Measurements from ENCODE around the gene RPRD1B. TPM values are rescaled to one million over a fixed set of nuclear protein-coding genes. Genes with fewer than 3 reads are reported as not detected.

RPRD1B gene
- total and polyA plus RNA-seq, 2 of the 13 experiments (the other 11 are each of a cell fraction or from before 2014, with no cell fraction given), result 31.1 to 41.5 TPM

GRCh38 chr20:38084425-38084951, 50.9 kb downstream of the RPRD1B start (continued):
- TF ChIP-seq, protein P1, sequence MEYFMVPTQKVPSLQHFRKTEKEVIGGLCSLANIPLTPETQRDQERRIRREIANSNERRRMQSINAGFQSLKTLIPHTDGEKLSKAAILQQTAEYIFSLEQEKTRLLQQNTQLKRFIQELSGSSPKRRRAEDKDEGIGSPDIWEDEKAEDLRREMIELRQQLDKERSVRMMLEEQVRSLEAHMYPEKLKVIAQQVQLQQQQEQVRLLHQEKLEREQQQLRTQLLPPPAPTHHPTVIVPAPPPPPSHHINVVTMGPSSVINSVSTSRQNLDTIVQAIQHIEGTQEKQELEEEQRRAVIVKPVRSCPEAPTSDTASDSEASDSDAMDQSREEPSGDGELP (IDR thresholded peaks at IDR 0.05; ENCODE audit: borderline replicate concordance, low read depth), result no peak
- TF ChIP-seq MYNN (CRISPR knock-in tag; IDR thresholded peaks at IDR 0.05; ENCODE audit: low read depth) (no peak), ZNF549 (CRISPR knock-in tag; IDR thresholded peaks at IDR 0.05) (no peak), ZNF703 (CRISPR knock-in tag; IDR thresholded peaks at IDR 0.05; ENCODE audit: borderline replicate concordance) (no peak), ZNF30 (CRISPR knock-in tag; IDR thresholded peaks at IDR 0.05) (no peak), ZNF644 (CRISPR knock-in tag; IDR thresholded peaks at IDR 0.05; ENCODE audit: low read depth) (no peak), HCFC1 (IDR thresholded peaks at IDR 0.05; ENCODE audit: low read depth, low read length) (no peak), ZNF512B (CRISPR knock-in tag; IDR thresholded peaks at IDR 0.05; ENCODE audit: borderline replicate concordance) (no peak), BCL6 (CRISPR knock-in tag; IDR thresholded peaks at IDR 0.05) (0 out of 2 replicates have a peak, but pooled peaks have one; percentile 16), SNAPC4 (CRISPR knock-in tag; IDR thresholded peaks at IDR 0.05) (no peak), ZFP1 (CRISPR knock-in tag; IDR thresholded peaks at IDR 0.05) (no peak), FOXK1 (CRISPR knock-in tag; IDR thresholded peaks at IDR 0.05; ENCODE audit: borderline replicate concordance, low read depth) (no peak), HOXA5 (CRISPR knock-in tag; IDR thresholded peaks at IDR 0.05) (no peak), RFX1 (IDR thresholded peaks at IDR 0.05) (0 out of 2 replicates have a peak, but pooled peaks have one; percentile 5), KLF9 (CRISPR knock-in tag; IDR thresholded peaks at IDR 0.05; ENCODE audit: low read depth) (no peak)
- TF ChIP-seq, protein P2, sequence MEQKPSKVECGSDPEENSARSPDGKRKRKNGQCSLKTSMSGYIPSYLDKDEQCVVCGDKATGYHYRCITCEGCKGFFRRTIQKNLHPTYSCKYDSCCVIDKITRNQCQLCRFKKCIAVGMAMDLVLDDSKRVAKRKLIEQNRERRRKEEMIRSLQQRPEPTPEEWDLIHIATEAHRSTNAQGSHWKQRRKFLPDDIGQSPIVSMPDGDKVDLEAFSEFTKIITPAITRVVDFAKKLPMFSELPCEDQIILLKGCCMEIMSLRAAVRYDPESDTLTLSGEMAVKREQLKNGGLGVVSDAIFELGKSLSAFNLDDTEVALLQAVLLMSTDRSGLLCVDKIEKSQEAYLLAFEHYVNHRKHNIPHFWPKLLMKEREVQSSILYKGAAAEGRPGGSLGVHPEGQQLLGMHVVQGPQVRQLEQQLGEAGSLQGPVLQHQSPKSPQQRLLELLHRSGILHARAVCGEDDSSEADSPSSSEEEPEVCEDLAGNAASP (CRISPR knock-in tag; IDR thresholded peaks at IDR 0.05; ENCODE audit: borderline replicate concordance), result no peak
- TF ChIP-seq, protein P3, sequence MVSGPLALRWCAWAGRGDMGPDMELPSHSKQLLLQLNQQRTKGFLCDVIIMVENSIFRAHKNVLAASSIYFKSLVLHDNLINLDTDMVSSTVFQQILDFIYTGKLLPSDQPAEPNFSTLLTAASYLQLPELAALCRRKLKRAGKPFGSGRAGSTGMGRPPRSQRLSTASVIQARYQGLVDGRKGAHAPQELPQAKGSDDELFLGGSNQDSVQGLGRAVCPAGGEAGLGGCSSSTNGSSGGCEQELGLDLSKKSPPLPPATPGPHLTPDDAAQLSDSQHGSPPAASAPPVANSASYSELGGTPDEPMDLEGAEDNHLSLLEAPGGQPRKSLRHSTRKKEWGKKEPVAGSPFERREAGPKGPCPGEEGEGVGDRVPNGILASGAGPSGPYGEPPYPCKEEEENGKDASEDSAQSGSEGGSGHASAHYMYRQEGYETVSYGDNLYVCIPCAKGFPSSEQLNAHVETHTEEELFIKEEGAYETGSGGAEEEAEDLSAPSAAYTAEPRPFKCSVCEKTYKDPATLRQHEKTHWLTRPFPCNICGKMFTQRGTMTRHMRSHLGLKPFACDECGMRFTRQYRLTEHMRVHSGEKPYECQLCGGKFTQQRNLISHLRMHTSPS (CRISPR knock-in tag; IDR thresholded peaks at IDR 0.05; ENCODE audit: low read depth), result no peak
- TF ChIP-seq, protein P4, sequence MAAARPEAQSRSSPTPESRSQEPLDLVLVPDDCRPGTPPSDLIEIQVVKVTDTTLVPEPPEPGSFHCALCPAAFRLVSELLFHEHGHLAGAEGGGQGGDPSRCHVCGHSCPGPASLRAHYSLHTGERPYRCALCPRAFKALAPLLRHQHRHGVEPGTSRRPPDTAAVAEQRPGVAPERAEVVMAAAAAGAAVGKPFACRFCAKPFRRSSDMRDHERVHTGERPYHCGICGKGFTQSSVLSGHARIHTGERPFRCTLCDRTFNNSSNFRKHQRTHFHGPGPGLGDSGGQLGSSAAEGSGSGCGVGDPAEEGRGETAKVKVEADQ (CRISPR knock-in tag; IDR thresholded peaks at IDR 0.05; ENCODE audit: borderline replicate concordance), result no peak
